Thoracic aorta (tissue), 2 donors: ENCODE results near the gene RAB35. TPM values are rescaled to one million over a fixed set of nuclear protein-coding genes. Genes with fewer than 3 reads are reported as not detected.

Source experiments
- ATAC-seq: fragments of 150-250 bp; one replicate; pipeline ENCODE4 v1.8.0; 2017; ENCODE audit warnings: low read depth; ENCODE audit not compliant: insufficient number of reproducible peaks, low FRiP score
- DNase-seq: peaks from one replicate; pipeline ENCODE4 v3.0.0-alpha.2; 2020; ENCODE audit warnings: low spot score
- H3K27ac ChIP-seq, 2 donors: fragments of 200-600 bp; sonication (generic); 1 replicate in 1 of 2; 2 replicates in 1 of 2; pipeline ENCODE4 v1.5.1; 2016; ENCODE audit warnings: mild to moderate bottlenecking in 2 of 2, moderate library complexity in 2 of 2
- H3K27me3 ChIP-seq: fragments of 200-600 bp; sonication (generic); replicated peaks from 2 replicates; pipeline ENCODE4 v1.6.0; 2016; ENCODE audit warnings: mild to moderate bottlenecking; ENCODE audit not compliant: insufficient read depth
- H3K36me3 ChIP-seq: fragments of 200-600 bp; sonication (generic); one replicate; pipeline ENCODE4 v1.5.1; 2016
- H3K4me1 ChIP-seq, 2 donors: fragments of 200-600 bp; sonication (generic); 1 replicate in 1 of 2; 2 replicates in 1 of 2; pipeline versions ENCODE4 v1.5.1 to v1.6.0; 2016; ENCODE audit warnings: low read depth in 2 of 2, mild to moderate bottlenecking in 1 of 2; ENCODE audit not compliant: control insufficient read depth in 1 of 2
- H3K4me3 ChIP-seq: fragments of 200-600 bp; sonication (generic); 2 replicates; pipeline ENCODE4 v1.5.1; 2016; ENCODE audit warnings: mild to moderate bottlenecking
- H3K9me3 ChIP-seq: fragments of 200-600 bp; sonication (generic); 2 replicates; pipeline ENCODE4 v1.5.1; 2016
- CTCF ChIP-seq: fragments of 200-600 bp; sonication (generic); IDR thresholded peaks from one replicate; pipeline ENCODE4 v1.5.1; 2019; ENCODE audit warnings: antibody characterized with exemption
- total RNA-seq, 2 donors: library from RNA; depleted of rRNA; stranded (reverse); fragments of >200 nt; gene quantifications; one replicate each; pipeline versions ENCODE4 v1.1.0 to v1.2.3, GENCODE V29; 2016

Gene RAB35
- total RNA-seq, 2 donors from 2014 or later = 23.2 to 30.3 TPM

- no peaks in the 10 kb centered on the region for H3K9me3 ChIP-seq
- peak overlapping the region; percentile 79 for H3K4me3 ChIP-seq
- H3K4me1 ChIP-seq = peaks cover 24 to 50% of the 10 kb centered on the region in 2 donors
- H3K27me3 ChIP-seq = no peaks in the 10 kb centered on the region
- peak overlapping the region in 1 of 2 donors; percentile 18 for H3K27ac ChIP-seq
- TF ChIP-seq CTCF = no peak
- ATAC-seq = no peak
- no peak for DNase-seq
- H3K36me3 ChIP-seq = no peaks in the 10 kb centered on the region
These were observed 687 bp downstream of the RAB35 start for GRCh38 chr12:120115692-120116440.

- H3K9me3 ChIP-seq = no peaks in the 10 kb centered on the region
- ATAC-seq = no peak
- TF ChIP-seq CTCF = no peak
- no peaks in the 10 kb centered on the region for H3K36me3 ChIP-seq
- H3K27me3 ChIP-seq = no peaks in the 10 kb centered on the region
- H3K27ac ChIP-seq = no peak overlapping the region
- H3K4me3 ChIP-seq = peak overlapping the region; percentile 79
- peaks cover 24 to 56% of the 10 kb centered on the region in 2 donors for H3K4me1 ChIP-seq
- no peak for DNase-seq
These were observed 1.5 kb downstream of the RAB35 start for GRCh38 chr12:120115066-120115465.

DNA sequence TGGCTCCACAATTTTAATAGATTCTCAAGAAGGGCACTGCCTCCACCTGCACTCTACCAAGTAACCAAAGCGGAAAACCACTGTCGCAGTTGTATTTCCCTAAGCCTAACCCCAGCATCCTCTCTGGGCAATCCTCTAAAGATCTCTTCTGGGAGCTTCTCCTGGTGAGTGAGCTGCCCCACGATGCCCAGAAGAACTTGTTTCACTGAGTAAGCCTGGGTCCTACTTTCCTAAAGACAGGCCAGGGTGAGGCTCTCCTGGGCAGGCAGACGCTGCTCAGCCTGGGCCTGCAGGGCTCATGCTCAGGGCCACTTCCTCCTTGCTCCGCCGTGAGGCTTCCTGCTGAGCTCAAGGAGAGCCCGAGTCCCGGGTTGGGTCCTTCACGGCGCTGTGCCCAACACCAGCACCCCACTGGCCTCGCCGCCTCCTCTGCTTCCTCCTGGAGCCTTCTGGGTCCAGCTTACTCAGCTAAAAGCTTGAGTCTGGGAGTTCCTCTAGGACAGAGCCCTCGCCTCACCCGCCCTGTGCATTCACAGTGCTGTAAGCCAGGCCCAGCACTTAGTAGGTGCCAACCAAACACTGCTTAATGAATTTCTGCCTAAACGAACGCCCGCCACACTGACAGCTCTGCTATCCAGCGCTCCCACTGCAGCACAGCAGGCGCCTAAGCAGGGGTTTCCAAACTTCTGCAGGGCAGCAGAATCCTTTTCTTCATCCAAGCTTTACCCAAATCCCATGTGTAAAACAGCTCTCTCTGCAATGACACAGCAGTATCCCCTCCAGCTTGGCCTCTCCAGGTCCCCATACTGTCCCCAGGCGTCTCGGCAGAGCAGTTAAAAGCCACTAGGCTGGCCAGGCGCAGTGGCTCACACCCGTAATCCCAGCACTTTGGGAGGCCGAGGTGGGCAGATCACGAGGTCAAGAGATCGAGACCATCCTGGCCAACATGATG is 5.7 kb downstream of the RAB35 start:
- Histone ChIP-seq H3K4me3 (no peak overlapping the region), H3K27ac (no peak overlapping the region), H3K4me1 (peaks cover 18 to 34% of the 10 kb centered on the region in 2 donors), H3K9me3 (no peaks in the 10 kb centered on the region), H3K27me3 (no peaks in the 10 kb centered on the region), H3K36me3 (peaks cover 4% of the 10 kb centered on the region)
- DNase-seq (no peak), ATAC-seq (no peak)
- TF ChIP-seq CTCF = no peak

DNA sequence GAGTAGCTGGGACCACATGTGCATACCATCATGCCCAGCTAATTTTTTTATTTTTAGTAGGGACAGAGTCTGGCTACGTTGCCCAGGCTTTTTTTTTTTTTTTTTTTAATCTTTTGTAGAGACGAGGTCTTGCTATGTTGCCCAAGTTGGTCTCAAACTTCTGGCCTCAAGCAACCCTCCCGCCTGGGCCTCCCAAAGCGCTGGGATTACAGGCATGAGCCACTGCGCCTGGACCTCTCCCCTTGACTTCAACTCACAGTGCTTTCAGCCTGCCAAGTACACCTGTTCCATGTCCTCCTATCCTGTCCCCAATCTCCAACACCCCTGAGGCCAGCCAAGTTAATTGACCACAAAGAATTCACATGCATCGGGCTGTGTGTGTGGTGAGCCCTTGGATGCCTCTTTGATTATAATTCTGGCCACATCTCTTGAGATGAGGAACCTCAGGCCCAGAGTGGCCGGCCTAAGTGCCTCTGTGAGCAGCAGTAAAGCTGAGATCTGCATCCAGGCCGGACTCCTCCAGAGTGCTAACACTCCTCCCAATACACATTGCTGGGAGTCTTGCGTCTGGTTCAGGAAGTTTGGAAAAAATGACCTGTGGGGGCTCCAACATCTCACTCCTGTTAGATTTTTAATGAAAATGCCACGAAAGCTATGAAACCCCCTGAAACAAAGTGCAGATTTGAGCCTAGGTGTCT is 6.8 kb downstream of the RAB35 start:
- H3K4me1 ChIP-seq = peaks cover 9 to 23% of the 10 kb centered on the region in 2 donors
- no peaks in the 10 kb centered on the region for H3K9me3 ChIP-seq
- H3K4me3 ChIP-seq = no peak overlapping the region
- peaks cover 7% of the 10 kb centered on the region for H3K36me3 ChIP-seq
- DNase-seq (no peak), ATAC-seq (no peak)
- H3K27ac ChIP-seq = no peak overlapping the region
- no peak for TF ChIP-seq CTCF
- no peaks in the 10 kb centered on the region for H3K27me3 ChIP-seq
